ENCODE measurements around the gene SMDT1.
"Not testable (repeated sequence)": the region's sequence is repeated elsewhere in the genome, so short reads cannot be mapped to it uniquely, and the experiment has no call there.

SMDT1 gene

DNA sequence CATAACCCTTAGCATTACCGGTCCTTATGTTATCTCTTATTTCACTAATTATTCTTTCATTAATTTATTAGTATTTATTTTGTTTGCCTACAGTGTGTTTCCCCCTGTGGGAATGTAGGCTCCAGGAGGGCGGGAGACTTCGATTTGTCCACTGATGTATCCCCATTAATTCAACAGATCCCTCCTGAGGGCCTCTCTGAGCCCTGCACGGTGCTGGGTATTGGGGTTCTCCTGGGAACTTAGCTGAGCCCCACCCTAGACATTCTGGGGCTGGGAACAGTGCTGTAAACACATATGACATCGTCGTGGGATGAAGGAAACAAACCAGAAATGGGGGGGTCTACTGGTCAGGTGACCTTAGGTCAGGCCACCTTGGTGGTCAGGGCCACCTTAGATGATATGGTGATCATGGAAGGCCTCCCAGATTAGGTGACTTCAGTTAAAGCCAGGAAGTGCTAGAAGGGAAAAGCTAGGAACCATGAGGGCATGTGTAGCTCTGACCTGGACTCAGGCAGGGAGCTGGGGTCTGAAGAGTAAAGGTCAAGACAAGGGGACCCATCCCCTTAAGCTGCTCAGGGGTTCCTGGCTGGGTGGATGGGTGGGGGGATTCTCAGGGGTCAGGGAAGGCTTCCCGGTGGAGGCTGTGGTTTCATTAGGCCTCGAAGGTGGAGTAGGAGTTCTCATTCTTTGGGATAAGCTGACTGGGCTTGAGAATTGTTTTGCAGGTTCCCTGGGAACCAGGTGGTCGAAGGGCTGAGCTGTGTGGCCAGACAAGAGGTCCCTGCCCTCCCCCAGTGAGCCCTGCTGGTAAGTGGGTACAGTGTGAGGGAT, 4.4 kb upstream of the SMDT1 start:
- Mint-ChIP-seq H3K4me3 (peak overlapping the region; percentile 50 to 54), H3K9me3 (no peaks in the 10 kb centered on the region), H3K4me1 (ENCODE audit: low read depth in 2 of 2) (peaks cover 30 to 32% of the 10 kb centered on the region in 2 donors), H3K27me3 (no peaks in the 10 kb centered on the region), H3K36me3 (ENCODE audit: insufficient read depth) (peaks cover 21% of the 10 kb centered on the region), H3K27ac (peak overlapping the region; percentile 26 to 78)
- ATAC-seq (replicated peaks) (no peak), DNase-seq (no peak)

DNA sequence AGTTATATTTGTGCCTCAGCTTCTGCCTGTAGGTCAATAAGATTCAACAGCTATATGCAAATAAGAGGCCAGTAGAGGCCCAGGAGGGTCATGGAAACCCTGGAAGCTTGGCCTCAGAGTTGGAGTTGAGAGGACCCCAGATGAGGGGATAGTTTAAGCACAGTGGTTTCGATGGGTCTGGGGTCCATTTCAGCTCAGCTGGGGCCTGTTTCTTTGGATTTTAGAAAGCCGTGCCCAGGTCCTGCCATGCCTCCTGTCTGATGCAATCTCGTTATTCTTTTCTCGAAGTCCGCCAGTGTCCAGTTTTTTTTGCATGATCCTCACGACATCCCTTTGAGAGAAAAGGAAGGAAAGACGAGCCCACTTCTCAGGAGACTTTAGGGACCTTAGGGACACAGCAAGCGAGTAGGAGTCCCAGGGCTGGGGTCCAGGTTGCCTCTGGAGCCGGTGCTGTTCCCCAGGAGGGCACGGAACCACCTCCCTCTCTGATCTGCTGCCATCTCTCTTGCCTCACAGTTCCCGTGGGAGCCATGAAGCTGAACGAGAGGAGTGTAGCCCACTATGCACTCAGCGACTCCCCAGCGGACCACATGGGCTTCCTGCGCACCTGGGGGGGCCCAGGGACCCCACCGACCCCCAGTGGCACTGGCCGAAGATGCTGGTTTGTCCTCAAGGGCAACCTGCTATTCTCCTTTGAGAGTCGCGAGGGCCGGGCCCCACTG, 2.6 kb upstream of the SMDT1 start:
- H3K36me3 Mint-ChIP-seq (ENCODE audit: insufficient read depth), result peaks cover 25% of the 10 kb centered on the region
- DNase-seq (no peak), ATAC-seq (replicated peaks) (no peak)
- H3K9me3 Mint-ChIP-seq, result no peaks in the 10 kb centered on the region
- H3K27me3 Mint-ChIP-seq, result no peaks in the 10 kb centered on the region
- no peak overlapping the region for H3K27ac Mint-ChIP-seq
- H3K4me3 Mint-ChIP-seq, result no peak overlapping the region
- H3K4me1 Mint-ChIP-seq (ENCODE audit: low read depth in 2 of 2), result peaks cover 18 to 26% of the 10 kb centered on the region in 2 donors

DNA sequence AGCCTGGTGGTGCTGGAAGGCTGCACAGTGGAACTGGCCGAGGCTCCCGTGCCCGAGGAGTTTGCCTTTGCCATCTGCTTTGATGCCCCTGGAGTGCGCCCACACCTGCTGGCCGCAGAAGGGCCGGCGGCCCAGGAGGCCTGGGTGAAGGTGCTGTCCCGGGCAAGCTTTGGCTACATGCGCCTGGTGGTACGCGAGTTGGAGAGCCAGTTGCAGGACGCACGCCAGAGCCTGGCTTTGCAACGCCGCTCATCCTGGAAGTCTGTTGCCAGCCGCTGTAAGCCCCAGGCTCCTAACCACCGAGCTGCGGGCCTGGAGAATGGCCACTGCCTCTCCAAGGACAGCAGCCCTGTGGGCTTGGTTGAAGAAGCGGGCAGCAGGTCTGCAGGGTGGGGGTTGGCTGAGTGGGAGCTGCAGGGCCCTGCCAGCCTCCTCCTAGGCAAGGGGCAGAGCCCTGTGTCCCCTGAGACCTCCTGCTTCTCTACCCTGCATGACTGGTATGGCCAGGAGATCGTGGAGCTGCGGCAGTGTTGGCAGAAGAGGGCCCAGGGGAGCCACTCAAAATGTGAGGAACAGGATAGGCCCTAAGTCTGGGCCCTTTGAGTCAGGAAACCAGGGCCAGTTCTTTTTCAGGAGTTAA, 1.9 kb upstream of the SMDT1 start:
- H3K9me3 Mint-ChIP-seq, result no peaks in the 10 kb centered on the region
- ATAC-seq (replicated peaks) (no peak), DNase-seq (no peak)
- H3K4me1 Mint-ChIP-seq (ENCODE audit: low read depth in 2 of 2), result peaks cover 18 to 31% of the 10 kb centered on the region in 2 donors
- H3K4me3 Mint-ChIP-seq, result no peak overlapping the region
- peaks cover 26% of the 10 kb centered on the region for H3K36me3 Mint-ChIP-seq (ENCODE audit: insufficient read depth)
- H3K27me3 Mint-ChIP-seq, result no peaks in the 10 kb centered on the region
- H3K27ac Mint-ChIP-seq, result no peak overlapping the region

DNA sequence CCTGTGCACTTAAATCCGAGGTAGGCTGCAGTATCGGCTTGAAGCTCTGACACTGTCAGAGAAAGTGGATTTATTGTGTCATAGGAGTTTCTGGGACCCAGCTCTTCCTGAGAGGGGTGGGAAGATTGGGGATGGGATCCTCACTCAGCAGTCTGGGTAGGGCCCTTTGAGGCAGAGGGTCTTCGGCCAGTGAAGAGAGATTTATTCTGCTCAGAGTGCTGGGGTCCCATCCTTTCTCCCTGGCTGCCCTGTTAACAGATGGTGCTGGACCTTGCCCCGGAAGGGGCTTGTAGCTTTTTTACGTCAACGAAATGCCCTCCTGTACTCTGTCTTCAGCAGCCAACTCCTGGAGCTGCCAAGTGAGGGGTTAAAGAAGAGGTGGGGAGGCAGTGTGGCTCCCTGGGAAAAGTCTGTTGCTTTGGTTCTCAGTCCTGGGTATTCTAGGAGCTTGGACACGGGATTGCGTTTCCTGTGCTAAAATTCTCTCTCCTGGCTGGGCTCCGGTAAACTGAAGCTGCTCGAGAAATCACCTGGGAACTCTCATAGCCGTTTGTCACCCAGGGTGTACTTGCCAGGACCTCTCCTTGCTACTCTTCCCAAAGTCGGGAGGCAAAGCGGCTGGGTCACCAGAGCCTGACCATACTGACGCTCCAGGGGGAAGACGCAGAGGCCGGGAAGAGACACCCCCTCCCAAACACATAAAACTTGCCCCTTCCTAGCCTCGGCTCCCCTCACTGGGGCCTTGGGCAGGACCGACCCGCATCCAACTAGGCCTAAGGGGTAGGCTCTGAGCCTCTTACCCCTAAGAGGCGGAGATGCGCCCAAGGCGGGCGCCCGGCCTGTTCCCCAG, 806 bp upstream of the SMDT1 start:
- Mint-ChIP-seq H3K27me3 (no peaks in the 10 kb centered on the region), H3K36me3 (ENCODE audit: insufficient read depth) (peaks cover 27% of the 10 kb centered on the region), H3K9me3 (no peaks in the 10 kb centered on the region), H3K4me3 (peak overlapping the region; percentile 97 to 98), H3K4me1 (ENCODE audit: low read depth in 2 of 2) (peaks cover 18 to 30% of the 10 kb centered on the region in 2 donors), H3K27ac (peak overlapping the region; percentile 99)
- no peak for DNase-seq
- no peak for ATAC-seq (replicated peaks)

DNA sequence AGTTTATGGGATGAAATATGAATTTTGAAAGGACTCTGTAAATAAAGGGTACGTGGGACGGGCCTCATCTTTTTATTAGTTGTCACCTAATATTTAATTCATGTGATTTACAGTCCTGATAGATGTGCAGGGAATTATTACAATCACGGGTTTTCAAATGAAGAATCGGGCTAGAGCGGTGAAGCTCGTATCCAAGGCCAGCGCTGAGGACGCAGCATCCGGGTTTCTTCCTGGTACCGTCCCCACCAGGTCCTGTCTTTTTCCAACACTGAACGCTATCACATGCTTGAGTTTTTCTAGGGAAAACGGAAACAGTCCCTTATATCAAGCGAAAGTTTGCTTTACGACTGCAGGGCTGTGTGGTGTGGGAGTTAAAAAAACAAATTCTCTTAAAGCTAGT, 787 bp downstream of the SMDT1 start:
- H3K27ac Mint-ChIP-seq, result peak overlapping the region; percentile 99
- H3K4me1 Mint-ChIP-seq (ENCODE audit: low read depth in 2 of 2), result peaks cover 14 to 26% of the 10 kb centered on the region in 2 donors
- no peaks in the 10 kb centered on the region for H3K27me3 Mint-ChIP-seq
- H3K9me3 Mint-ChIP-seq, result no peaks in the 10 kb centered on the region
- H3K36me3 Mint-ChIP-seq (ENCODE audit: insufficient read depth), result peaks cover 40% of the 10 kb centered on the region
- ATAC-seq (replicated peaks) (no peak), DNase-seq (no peak)
- H3K4me3 Mint-ChIP-seq, result peak overlapping the region; percentile 97 to 98

DNA sequence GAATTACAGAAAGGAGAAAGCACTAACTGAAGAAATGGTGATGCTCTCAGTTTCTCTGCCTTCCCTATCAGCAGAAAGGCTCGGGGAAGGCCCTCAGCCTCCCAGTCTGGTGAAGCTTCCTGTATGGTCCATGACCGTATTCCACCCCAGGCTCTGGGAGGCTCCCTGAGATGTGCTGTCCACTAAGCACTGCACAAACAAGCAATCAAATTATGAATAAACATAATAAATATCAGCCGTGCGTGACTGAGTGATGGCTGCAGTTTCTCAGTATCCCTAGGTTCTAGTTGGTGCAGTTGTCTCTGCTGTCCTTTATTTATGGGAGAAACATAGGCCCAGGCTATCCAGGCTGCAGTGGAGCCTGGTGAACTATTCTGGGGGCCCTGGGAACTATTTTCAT, 3.6 kb downstream of the SMDT1 start:
- no peak overlapping the region for H3K4me3 Mint-ChIP-seq
- ATAC-seq (replicated peaks) (no peak), DNase-seq (no peak)
- peaks cover 14 to 26% of the 10 kb centered on the region in 2 donors for H3K4me1 Mint-ChIP-seq (ENCODE audit: low read depth in 2 of 2)
- H3K27ac Mint-ChIP-seq, result no peak overlapping the region
- no peaks in the 10 kb centered on the region for H3K27me3 Mint-ChIP-seq
- H3K36me3 Mint-ChIP-seq (ENCODE audit: insufficient read depth), result peaks cover 60% of the 10 kb centered on the region
- H3K9me3 Mint-ChIP-seq, result no peaks in the 10 kb centered on the region

DNA sequence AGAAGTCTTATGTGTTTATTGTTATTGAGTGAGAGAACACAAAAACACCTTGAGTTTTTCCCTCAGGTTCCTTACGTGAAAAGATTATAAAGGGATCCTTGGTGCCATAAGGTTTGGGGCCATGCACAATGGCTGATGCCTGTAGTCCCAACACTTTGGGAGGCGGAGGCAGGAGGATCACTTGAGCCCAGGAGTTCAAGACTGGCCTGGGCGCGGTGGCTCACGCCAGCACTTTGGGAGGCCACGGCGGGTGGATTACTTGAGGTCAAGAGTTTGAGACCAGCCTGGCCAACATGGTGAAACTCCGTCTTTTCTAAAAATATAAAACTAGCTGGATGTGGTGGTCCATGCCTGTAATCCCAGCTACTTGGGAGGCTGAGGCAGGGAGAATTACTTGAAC, 5.4 kb downstream of the SMDT1 start:
- Mint-ChIP-seq H3K4me1 (ENCODE audit: low read depth in 2 of 2) (peaks cover 19 to 22% of the 10 kb centered on the region in 2 donors), H3K36me3 (ENCODE audit: insufficient read depth) (peaks cover 53% of the 10 kb centered on the region), H3K9me3 (no peaks in the 10 kb centered on the region), H3K4me3 (no peak overlapping the region), H3K27ac (no peak overlapping the region), H3K27me3 (no peaks in the 10 kb centered on the region)
- DNase-seq (no peak), ATAC-seq (replicated peaks) (no peak)

DNA sequence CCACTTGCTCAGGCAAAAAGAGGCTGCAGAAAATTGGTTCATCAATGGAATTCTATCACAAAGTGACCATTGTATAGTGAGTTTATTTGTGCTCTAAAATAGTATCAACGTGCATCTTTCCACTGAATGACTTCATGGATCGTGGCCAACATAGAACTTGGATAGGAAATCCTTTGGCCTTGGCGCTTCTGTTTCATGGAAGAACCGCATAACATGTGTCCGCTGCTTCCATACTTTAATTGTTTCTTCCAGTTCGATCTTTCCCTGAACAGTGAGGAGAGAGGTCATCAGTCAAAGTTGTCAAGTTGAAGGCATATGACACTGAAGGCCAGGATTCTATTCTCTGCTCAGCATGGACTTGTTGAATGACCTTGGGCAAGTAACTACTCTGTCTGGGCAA, 6.6 kb downstream of the SMDT1 start:
- peaks cover 16 to 18% of the 10 kb centered on the region in 2 donors for H3K4me1 Mint-ChIP-seq (ENCODE audit: low read depth in 2 of 2)
- no peaks in the 10 kb centered on the region for H3K27me3 Mint-ChIP-seq
- H3K9me3 Mint-ChIP-seq, result no peaks in the 10 kb centered on the region
- no peak overlapping the region for H3K4me3 Mint-ChIP-seq
- ATAC-seq (replicated peaks) (no peak), DNase-seq (no peak)
- H3K27ac Mint-ChIP-seq, result no peak overlapping the region
- H3K36me3 Mint-ChIP-seq (ENCODE audit: insufficient read depth), result peaks cover 61% of the 10 kb centered on the region

DNA sequence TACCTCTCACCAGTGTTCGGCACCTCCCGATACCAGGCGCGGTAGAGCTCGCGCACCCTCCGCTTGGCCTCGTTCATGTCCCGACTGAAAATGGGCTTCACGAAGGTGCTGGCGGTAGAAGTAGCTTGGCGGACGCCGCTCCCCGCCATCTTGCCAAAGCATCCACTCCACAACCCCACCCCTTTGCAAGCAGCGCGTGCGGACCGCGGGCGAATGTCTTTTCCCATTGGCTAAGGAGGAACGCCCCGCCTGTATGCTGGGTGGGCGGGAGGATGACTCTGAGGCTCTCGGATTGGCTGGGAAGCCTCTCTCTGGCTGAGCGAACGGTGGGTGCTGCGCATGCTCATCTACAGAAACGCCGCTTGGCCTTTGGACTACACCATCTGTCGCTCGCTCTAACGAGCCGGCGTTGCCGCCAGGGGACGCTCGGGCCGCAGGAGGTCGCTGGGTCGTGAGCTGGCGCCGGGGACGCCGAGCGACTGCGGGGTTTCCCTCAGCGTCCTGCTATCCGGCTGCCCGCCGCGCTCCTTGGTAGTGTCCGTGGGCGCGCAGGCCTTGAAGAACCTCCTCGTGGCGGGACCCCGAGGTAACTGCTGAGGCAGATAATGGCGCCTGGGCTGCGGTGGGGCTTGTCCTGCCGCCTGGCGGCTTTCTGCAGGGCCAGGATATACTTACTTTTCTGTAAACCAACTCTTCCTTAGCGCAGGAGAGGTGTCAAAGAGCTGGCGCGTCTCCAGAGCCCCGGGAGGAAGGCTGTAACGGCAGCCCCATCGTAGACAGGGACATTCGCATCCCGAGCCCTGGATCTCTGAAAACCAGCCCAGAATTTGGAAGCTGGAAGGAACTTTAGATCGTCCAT, 11.3 kb downstream of the SMDT1 start, which contains the start of gene NDUFA6:
TSS of gene NDUFA6 (minus strand) at position 177 of the 859 bp plus-strand sequence. CDS start at position 149, 28 bp downstream.
- Mint-ChIP-seq H3K4me3 (peak within 1 kb of the TSS; percentile 97 to 99), H3K36me3 (ENCODE audit: insufficient read depth) (peaks cover 35% of the 10 kb centered on the region), H3K9me3 (no peaks in the 10 kb centered on the region), H3K27me3 (no peaks in the 10 kb centered on the region), H3K4me1 (ENCODE audit: low read depth in 2 of 2) (peaks cover 14 to 21% of the 10 kb centered on the region in 2 donors), H3K27ac (peak within 1 kb of the TSS; percentile 98 to 99)
- peak; percentile 83 for ATAC-seq (replicated peaks)
- DNase-seq, result peak; percentile 96 to 97 (median 96)

DNA sequence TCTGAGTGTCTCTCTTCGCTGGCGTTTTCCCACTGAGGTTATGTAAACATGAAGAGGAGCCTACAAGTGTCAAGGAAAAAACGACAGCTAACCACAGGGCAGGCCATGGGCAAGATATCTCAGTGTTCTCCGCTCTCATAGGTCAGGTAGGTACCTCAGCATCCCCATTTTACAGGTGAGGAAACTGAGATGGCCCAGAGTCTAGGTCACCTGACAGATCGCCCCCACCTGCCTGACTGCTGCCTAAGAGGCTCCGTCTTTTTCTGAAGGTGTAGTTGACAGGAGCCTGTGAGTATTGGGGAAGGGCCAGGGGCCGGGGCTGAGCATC, 11.9 kb downstream of the SMDT1 start:
- Mint-ChIP-seq H3K27ac (peak overlapping the region; percentile 98 to 99), H3K4me1 (ENCODE audit: low read depth in 2 of 2) (peaks cover 14 to 21% of the 10 kb centered on the region in 2 donors), H3K27me3 (no peaks in the 10 kb centered on the region), H3K36me3 (ENCODE audit: insufficient read depth) (peaks cover 29% of the 10 kb centered on the region), H3K4me3 (peak overlapping the region; percentile 97 to 99), H3K9me3 (no peaks in the 10 kb centered on the region)
- ATAC-seq (replicated peaks) (no peak), DNase-seq (no peak)

DNA sequence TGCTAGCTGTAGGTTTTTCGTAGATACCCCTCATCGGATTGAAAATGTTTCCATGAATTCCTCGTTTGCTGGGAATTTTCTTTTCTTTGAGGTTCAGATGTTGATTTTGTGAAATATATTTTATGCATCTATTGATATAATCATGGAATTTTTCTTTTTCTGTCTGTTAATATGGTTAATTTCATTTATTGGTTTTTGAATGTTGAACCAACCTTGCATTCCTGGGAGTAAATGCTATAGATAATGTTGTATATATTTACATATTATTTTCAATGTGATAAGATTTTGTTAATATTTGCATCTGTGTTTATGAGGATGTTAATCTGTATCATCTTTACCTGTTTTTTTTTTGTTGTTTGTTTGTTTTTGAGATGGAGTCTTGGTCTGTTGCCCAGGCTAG, 21.7 kb downstream of the SMDT1 start:
- ATAC-seq (replicated peaks), result no peak
- no peak for DNase-seq
- H3K4me1 Mint-ChIP-seq (ENCODE audit: low read depth in 2 of 2), result peaks cover 0 to 3% of the 10 kb centered on the region in 2 donors
- H3K9me3 Mint-ChIP-seq, result peaks cover 3 to 7% of the 10 kb centered on the region in 2 donors
- H3K4me3 Mint-ChIP-seq, result no peak overlapping the region
- H3K36me3 Mint-ChIP-seq (ENCODE audit: insufficient read depth), result no peaks in the 10 kb centered on the region
- H3K27ac Mint-ChIP-seq, result no peak overlapping the region
- H3K27me3 Mint-ChIP-seq, result no peaks in the 10 kb centered on the region

DNA sequence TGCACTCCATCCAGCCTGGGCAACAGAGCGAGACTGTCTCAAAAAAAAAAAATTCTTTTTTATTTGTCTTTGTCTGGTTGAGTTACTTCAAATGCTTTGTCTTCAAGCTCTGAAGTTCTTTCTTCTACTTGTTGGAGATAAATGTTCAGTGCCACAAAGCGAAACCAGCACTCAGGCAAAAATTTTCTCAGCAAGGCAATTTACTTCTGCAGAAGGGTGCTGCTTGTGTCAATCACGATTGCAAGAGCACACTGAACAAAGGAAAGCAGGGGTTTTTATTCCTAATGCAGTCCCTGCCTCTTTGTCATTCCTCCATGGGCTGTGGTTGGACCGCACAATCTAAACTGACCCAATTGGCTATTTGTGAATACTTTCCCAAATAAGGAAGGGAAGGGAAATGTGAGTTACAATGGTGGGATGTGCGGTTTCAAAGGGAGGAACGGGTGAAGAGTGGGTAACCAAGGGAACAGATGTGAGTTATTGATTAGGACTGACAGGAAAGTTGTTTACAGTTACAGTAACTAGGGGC, 24.9 kb downstream of the SMDT1 start:
- H3K27ac Mint-ChIP-seq, result not testable (repeated sequence)

More for the DNA sequence above, 24.9 kb downstream of the SMDT1 start:
- not testable (repeated sequence) for H3K4me3 Mint-ChIP-seq; H3K36me3 Mint-ChIP-seq (ENCODE audit: insufficient read depth); H3K27me3 Mint-ChIP-seq; H3K4me1 Mint-ChIP-seq (ENCODE audit: low read depth in 2 of 2); H3K9me3 Mint-ChIP-seq; DNase-seq; ATAC-seq (replicated peaks)

Data from effector memory CD8-positive, alpha-beta T cell (primary cell).